Breast epithelium (tissue), 4 donors: Measurements from ENCODE around the gene MOGAT2. TPM values are rescaled to one million over a fixed set of nuclear protein-coding genes. Genes with fewer than 3 reads are reported as not detected.

Source experiments
- DNase-seq, 2 donors: peaks; one replicate each; pipeline ENCODE4 v3.0.0-alpha.2; 2019; ENCODE audit warnings: low spot score in 2 of 2
- H3K27ac ChIP-seq, 2 donors: fragments of 200-600 bp; sonication (generic) in 1 of 2; one replicate each; pipeline ENCODE4 v1.5.1; 2016 to 2019; ENCODE audit warnings: mild to moderate bottlenecking in 1 of 2
- H3K27me3 ChIP-seq, 2 donors: fragments of 200-600 bp; sonication (generic) in 1 of 2; one replicate each; pipeline versions ENCODE4 v1.5.1 to v1.6.0; 2017 to 2019; ENCODE audit warnings: control low read depth in 1 of 2, mild to moderate bottlenecking in 1 of 2
- H3K36me3 ChIP-seq: fragments of 200-600 bp; one replicate; pipeline ENCODE4 v1.5.1; 2019
- H3K4me1 ChIP-seq, 2 donors: fragments of 200-600 bp; sonication (generic); one replicate each; pipeline ENCODE4 v1.5.1; 2016 to 2019; ENCODE audit warnings: control low read depth in 1 of 2
- H3K4me3 ChIP-seq, 3 donors: fragments of 200-600 bp; sonication (generic); 1 replicate in 2 of 3; 2 replicates in 1 of 3; pipeline ENCODE4 v1.5.1; 2016 to 2019; ENCODE audit warnings: mild to moderate bottlenecking in 3 of 3, moderate library complexity in 2 of 3
- H3K9me3 ChIP-seq, 2 donors: fragments of 200-600 bp; sonication (generic) in 1 of 2; one replicate each; pipeline ENCODE4 v1.5.1; 2016 to 2019; ENCODE audit warnings: control low read depth in 1 of 2
- POLR2A ChIP-seq: fragments of 450-650 bp; IDR thresholded peaks from one replicate; pipeline ENCODE4 v1.6.1; 2016; ENCODE audit warnings: antibody characterized with exemption, mild to moderate bottlenecking, moderate library complexity
- POLR2AphosphoS5 ChIP-seq, 3 donors: sonication (generic); formaldehyde crosslinking; IDR thresholded peaks; one replicate each; pipeline ENCODE4 v1.6.1; 2017; ENCODE audit warnings: antibody characterized with exemption in 3 of 3
- intact Hi-C: fragments of 100-400 bp; cut with DNase I; formaldehyde crosslinking; loops from one replicate; pipeline ENCODE4 v1.15.1; 2023; ENCODE audit warnings: low total_unique reads
- total RNA-seq, 3 donors: library from RNA; depleted of rRNA; stranded (reverse); fragments of >200 nt; gene quantifications; one replicate each; pipeline ENCODE4 v1.1.0, GENCODE V29; 2016
- TF ChIP-seq, protein P1 (sequence below), 3 donors: fragments of 450-650 bp; IDR thresholded peaks; one replicate each; pipeline ENCODE4 v1.5.1; 2016 to 2017; ENCODE audit warnings: antibody characterized with exemption in 3 of 3, mild to moderate bottlenecking in 3 of 3, moderate library complexity in 3 of 3

Gene MOGAT2
- total RNA-seq, 3 donors from 2014 or later: 0.32 to 7.3 (median 1.3) TPM

DNA sequence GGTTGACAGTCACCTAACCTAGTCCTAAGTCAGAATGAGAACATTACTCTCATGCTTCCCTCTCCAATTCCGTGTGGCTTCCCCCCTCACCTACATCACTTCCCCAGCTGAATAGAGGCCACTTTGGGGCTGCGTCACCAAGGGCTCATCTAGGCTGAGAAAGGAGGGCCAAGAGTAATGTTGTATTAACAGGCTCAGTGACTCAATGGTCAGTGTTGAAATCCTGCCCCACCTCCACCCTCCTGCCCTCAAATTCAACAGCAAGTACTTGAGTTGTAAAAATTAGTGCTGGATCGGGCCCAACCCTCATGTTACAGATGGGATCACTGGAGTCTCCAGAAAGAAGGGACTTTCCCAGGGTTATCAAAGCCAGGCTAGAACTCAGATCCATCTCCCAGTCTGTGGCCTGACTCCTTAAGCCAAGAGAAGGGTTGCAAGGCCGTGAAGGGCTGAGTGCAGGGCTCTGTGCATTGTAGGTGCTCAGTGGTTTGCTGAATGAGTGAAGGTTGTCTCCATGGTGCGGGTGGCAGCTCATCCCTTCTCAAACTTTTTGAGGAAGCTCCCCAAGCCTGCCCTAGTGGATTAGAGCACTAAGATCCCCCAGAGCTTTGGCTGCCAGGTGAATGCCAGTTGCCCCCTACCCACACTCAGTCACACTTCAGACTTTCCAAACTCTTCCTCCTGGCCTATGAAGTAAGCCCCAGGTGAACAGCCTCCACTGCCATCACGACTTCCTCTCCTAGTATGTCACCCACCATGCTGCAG lies 54.2 kb downstream of the MOGAT2 start:
- H3K4me3 ChIP-seq: no peak overlapping the region
- DNase-seq: no peak
- no peaks in the 10 kb centered on the region for H3K27me3 ChIP-seq
- intact Hi-C loops: no loop called here
- no peaks in the 10 kb centered on the region for H3K9me3 ChIP-seq
- no peaks in the 10 kb centered on the region for H3K36me3 ChIP-seq
- peaks cover 0 to 10% of the 10 kb centered on the region in 2 donors for H3K4me1 ChIP-seq
- no peak for TF ChIP-seq POLR2AphosphoS5 (IDR thresholded peaks at IDR 0.05)
- TF ChIP-seq, protein P1, sequence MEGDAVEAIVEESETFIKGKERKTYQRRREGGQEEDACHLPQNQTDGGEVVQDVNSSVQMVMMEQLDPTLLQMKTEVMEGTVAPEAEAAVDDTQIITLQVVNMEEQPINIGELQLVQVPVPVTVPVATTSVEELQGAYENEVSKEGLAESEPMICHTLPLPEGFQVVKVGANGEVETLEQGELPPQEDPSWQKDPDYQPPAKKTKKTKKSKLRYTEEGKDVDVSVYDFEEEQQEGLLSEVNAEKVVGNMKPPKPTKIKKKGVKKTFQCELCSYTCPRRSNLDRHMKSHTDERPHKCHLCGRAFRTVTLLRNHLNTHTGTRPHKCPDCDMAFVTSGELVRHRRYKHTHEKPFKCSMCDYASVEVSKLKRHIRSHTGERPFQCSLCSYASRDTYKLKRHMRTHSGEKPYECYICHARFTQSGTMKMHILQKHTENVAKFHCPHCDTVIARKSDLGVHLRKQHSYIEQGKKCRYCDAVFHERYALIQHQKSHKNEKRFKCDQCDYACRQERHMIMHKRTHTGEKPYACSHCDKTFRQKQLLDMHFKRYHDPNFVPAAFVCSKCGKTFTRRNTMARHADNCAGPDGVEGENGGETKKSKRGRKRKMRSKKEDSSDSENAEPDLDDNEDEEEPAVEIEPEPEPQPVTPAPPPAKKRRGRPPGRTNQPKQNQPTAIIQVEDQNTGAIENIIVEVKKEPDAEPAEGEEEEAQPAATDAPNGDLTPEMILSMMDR (IDR thresholded peaks at IDR 0.05): no peak
- TF ChIP-seq POLR2A: no peak
- H3K27ac ChIP-seq: no peak overlapping the region

DNA sequence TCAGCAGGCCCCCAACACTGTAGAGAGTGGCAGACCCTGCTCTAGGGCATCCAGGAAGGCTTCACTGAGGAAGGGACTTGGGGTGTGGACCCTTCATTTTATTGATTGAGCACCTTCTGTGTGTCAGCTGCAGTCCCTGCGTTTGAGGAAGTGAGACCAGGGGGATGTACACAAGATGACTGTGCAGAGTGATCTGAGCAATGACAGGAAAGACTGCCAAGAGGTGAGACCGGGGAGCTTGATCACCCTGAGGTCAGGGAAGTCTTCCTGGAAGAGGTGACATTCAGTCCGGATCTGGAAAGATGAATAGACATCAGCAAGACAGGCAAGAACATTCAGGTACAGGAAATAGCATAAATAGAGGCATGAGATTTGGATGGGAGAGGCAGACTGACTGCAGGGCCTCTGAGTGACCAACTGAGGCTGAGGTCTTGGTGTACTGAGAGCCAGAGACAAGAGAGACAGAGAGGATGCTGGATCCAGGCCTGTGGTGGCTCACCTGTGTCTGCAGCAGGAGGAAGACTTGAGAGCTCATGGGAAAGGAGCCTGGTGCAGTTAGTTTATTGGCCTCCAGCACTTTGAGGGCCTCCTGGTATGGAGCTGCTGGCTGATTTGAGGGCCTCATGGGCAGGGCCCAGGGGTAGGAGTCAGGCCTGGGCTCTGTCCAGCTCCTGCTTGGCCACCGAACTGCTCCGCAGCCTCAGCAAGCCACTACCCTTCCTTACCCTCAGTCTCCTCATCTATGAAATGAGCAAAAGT lies 56.1 kb downstream of the MOGAT2 start:
- no peak for DNase-seq
- intact Hi-C loops: no loop called here
- Histone ChIP-seq H3K9me3 (no peaks in the 10 kb centered on the region), H3K27ac (no peak overlapping the region), H3K36me3 (no peaks in the 10 kb centered on the region), H3K27me3 (no peaks in the 10 kb centered on the region), H3K4me1 (no peaks in the 10 kb centered on the region), H3K4me3 (no peak overlapping the region)
- no peak for TF ChIP-seq POLR2A
- TF ChIP-seq, protein P1 (IDR thresholded peaks at IDR 0.05): no peak
- TF ChIP-seq POLR2AphosphoS5 (IDR thresholded peaks at IDR 0.05): no peak

DNA sequence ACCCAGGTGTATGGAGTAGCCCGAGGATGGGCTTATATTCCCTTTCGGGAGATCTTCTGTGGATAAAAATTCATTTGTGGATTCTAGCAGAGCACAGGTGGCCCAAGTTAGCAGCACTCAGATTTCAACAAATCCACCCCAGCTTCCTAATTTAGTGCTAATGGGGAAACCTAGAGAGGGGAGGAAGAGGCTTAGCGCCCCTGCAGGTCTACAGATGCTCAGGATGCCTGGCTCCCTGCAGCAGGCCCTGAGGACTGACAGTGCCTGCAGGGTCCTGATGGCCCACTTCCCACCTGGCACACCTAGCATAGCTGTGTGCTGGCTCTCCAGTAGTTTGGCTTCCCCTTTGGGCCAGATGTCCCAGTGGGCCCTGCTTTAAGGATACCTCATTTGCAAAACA lies 57.4 kb downstream of the MOGAT2 start:
- Histone ChIP-seq H3K27me3 (no peaks in the 10 kb centered on the region), H3K9me3 (no peaks in the 10 kb centered on the region), H3K36me3 (no peaks in the 10 kb centered on the region), H3K4me3 (no peak overlapping the region), H3K27ac (no peak overlapping the region), H3K4me1 (no peaks in the 10 kb centered on the region)
- TF ChIP-seq, protein P1 (IDR thresholded peaks at IDR 0.05): no peak
- TF ChIP-seq POLR2A (no peak), POLR2AphosphoS5 (IDR thresholded peaks at IDR 0.05) (no peak)
- no peak for DNase-seq
- intact Hi-C loops: no loop called here

DNA sequence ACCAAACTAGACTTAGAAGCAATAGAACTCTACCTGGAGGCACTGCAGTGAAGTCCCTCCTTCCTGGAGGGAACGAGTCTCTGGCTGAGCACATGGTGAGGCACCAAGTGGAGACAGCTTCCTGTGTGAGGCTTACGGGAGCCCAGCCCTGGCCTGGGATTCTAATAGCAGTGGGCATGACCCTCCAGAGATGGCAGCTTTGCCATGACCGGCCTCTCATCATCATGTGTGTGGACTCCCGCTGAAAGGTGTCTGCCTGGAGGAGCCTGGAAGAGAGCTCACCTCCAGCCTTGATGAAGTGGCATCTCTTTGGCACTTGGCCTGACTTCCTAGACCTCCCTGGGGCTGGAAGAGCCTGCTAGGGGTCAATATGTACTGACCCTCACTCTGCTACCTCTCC lies 58.9 kb downstream of the MOGAT2 start:
- no peak for DNase-seq

More for the DNA sequence above, 58.9 kb downstream of the MOGAT2 start:
- intact Hi-C loops: no loop called here
- Histone ChIP-seq H3K36me3 (no peaks in the 10 kb centered on the region), H3K4me1 (no peaks in the 10 kb centered on the region), H3K27me3 (no peaks in the 10 kb centered on the region), H3K4me3 (no peak overlapping the region), H3K27ac (no peak overlapping the region), H3K9me3 (no peaks in the 10 kb centered on the region)
- TF ChIP-seq POLR2A (no peak), POLR2AphosphoS5 (IDR thresholded peaks at IDR 0.05) (no peak)
- TF ChIP-seq, protein P1 (IDR thresholded peaks at IDR 0.05): no peak
